GM23338 (cell line): Measurements from ENCODE around the gene SPEM1.

Source experiments
- CREB1 ChIP-seq: fragments of 250-450 bp; sonication (Bioruptor Pico); IDR thresholded peaks from 2 replicates; pipeline ENCODE4 v1.5.0; 2020; ENCODE audit warnings: low read depth, mild to moderate bottlenecking, moderate library complexity
- CTCF ChIP-seq, 2 experiments: fragments of 200-600 bp in 1 of 2; sonication (generic) in 1 of 2; conservative IDR thresholded peaks; 2 replicates each; pipeline versions ENCODE4 v1.5.1 to v1.6.1; 2016 to 2017; ENCODE audit warnings: antibody characterized with exemption in 2 of 2, low read depth in 2 of 2, mild to moderate bottlenecking in 2 of 2, moderate library complexity in 1 of 2
- EZH2 ChIP-seq: fragments of 200-600 bp; sonication (generic); IDR thresholded peaks from one replicate; pipeline ENCODE4 v1.8.0; 2017; ENCODE audit warnings: antibody characterized with exemption, mild to moderate bottlenecking, low read depth; ENCODE audit not compliant: unreplicated experiment
- EZH2phosphoT487 ChIP-seq: fragments of 200-600 bp; sonication (generic); IDR thresholded peaks from one replicate; pipeline ENCODE4 v1.8.1; 2018; ENCODE audit warnings: antibody characterized with exemption; ENCODE audit not compliant: unreplicated experiment
- JUNB ChIP-seq: IDR thresholded peaks from one replicate; pipeline ENCODE4 v1.6.1; 2016; ENCODE audit warnings: antibody characterized with exemption; ENCODE audit not compliant: unreplicated experiment
- POLR2AphosphoS5 ChIP-seq: IDR thresholded peaks from 2 replicates; pipeline ENCODE4 v1.6.1; 2016; ENCODE audit warnings: antibody characterized with exemption, low read depth
- REST ChIP-seq: IDR thresholded peaks from one replicate; pipeline ENCODE4 v1.6.1; 2018; ENCODE audit warnings: antibody characterized with exemption; ENCODE audit not compliant: unreplicated experiment
- STAT1 ChIP-seq: IDR thresholded peaks from one replicate; pipeline ENCODE4 v1.6.1; 2016; ENCODE audit warnings: antibody characterized with exemption; ENCODE audit not compliant: unreplicated experiment
- ZNF331 ChIP-seq: fragments of 250-450 bp; sonication (Bioruptor Pico); IDR thresholded peaks from 2 replicates; pipeline ENCODE4 v1.5.0; 2020; ENCODE audit warnings: low read depth, mild to moderate bottlenecking, moderate library complexity

- TF ChIP-seq CTCF (conservative IDR thresholded peaks at IDR 0.05; ENCODE audit: low read depth in 2 of 2) (no peak), POLR2AphosphoS5 (no peak), REST (no peak), CREB1 (CRISPR knock-in tag) (no peak), EZH2 (no peak), EZH2phosphoT487 (no peak), ZNF331 (no peak), JUNB (no peak), STAT1 (no peak)
Observed at GRCh38 chr17:7428557-7428956, 8.4 kb downstream of the SPEM1 start, which contains the start of gene SPEM3.
